ENCODE data around the gene IMPDH2.

Gene IMPDH2
- long read RNA-seq, transcript IMPDH2-201 (14 exons, 1,643 nt), result major isoform, 2,969 of 3,195 reads
- long read RNA-seq, partial matches to known transcripts, result 65 of 3,195 reads
- long read RNA-seq, other reads (novel, unspliced or antisense), result 161 of 3,195 reads

DNA sequence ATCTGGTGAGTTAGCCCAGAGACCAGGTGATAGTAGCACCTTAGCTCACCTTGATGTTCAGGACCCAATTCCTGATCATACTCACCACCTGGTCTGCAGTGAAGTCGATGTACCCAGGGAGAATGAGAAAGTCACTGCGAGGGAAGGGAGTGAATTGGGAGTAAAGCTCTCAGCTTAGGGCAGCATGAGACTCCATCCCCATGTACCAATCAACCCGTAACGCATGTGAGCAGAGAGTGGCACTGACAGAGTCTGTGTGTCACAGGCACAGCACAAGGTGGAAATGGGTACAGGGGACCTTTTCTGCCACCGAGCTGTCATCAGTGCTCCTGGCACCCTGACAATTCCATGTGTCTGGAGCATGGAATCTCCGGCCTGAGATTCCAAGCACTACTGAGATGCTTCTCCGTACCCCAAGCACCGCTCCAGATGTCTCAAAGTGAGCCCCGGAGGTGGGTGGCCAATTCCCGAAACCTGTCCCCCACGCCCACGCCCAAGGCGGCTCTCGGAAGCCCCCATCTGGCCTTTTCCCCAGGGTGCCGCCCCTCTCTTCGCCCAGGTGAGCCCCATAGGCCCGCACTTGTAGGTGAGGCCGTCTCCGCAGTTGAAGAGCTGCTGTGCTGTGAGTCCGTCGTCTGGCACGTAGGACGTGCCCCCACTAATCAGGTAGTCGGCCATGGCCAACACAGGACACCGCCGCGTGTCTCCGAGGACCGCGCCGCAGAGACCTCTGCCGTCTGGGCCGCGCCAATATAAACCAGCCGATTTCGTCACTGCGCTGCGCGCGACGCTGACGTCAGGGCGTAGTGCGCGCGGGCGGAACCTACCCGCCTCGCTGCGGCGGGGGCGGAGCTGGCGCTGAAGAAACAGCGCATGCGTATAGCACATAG is at the start of gene IMPDH2:
TSS of gene IMPDH2 (minus strand) at position 726 of the 890 bp plus-strand sequence. CDS start at position 678, 48 bp downstream.
- H3K27ac ChIP-seq (replicated peaks), result peak within 1 kb of the TSS; percentile 82
- H3K4me3 ChIP-seq (replicated peaks; ENCODE audit: insufficient read depth, low read length), result peak within 1 kb of the TSS; percentile 72
- DNase-seq (ENCODE audit: low read depth in 1 of 2, low spot score in 1 of 2), result peak; percentile 91 to 92
- TF ChIP-seq CTCF (IDR thresholded peaks at IDR 0.05; ENCODE audit: insufficient read depth, low read length) (no peak), POLR2AphosphoS5 (IDR thresholded peaks at IDR 0.05; ENCODE audit: low read depth) (peak; percentile 99), REST (IDR thresholded peaks at IDR 0.05; ENCODE audit: insufficient replicate concordance, low read depth) (peak; percentile 33), SPI1 (IDR thresholded peaks at IDR 0.05; ENCODE audit: borderline replicate concordance, low read depth) (no peak), GABPA (IDR thresholded peaks at IDR 0.05; ENCODE audit: low read depth) (no peak)
- H3K27me3 ChIP-seq (ENCODE audit: insufficient read depth, poor library complexity, severe bottlenecking), result no peaks in the 10 kb centered on the region

GRCh38 chr3:49076646-49077045 is 47.4 kb upstream of the IMPDH2 start:
- no peak for TF ChIP-seq CTCF (IDR thresholded peaks at IDR 0.05; ENCODE audit: insufficient read depth, low read length)
- Histone ChIP-seq H3K4me3 (replicated peaks; ENCODE audit: insufficient read depth, low read length) (no peak overlapping the region), H3K27me3 (ENCODE audit: insufficient read depth, poor library complexity, severe bottlenecking) (no peaks in the 10 kb centered on the region), H3K27ac (replicated peaks) (no peak overlapping the region)
- DNase-seq (ENCODE audit: low read depth in 1 of 2, low spot score in 1 of 2), result no peak

DNA sequence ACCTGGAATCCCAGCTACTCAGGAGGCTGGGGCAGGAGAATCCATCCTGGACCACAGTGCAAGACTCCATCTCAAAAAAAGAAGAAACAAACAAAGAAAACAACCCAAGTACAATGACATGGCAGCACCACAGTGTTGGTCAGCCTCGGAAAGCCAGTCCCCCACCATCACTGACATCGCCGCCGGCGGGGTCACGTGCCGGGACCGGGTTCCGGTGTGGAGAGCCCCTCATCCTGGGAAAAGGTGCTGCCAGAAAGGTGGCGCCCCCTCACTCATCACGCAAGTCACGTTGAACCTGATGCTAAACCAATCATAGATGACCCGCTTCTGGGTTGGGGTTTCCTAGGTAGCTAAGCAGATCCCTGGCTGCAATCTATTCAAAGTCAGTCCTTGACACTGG is 46.9 kb upstream of the IMPDH2 start:
- H3K27ac ChIP-seq (replicated peaks), result no peak overlapping the region
- no peaks in the 10 kb centered on the region for H3K27me3 ChIP-seq (ENCODE audit: insufficient read depth, poor library complexity, severe bottlenecking)
- no peak for DNase-seq (ENCODE audit: low read depth in 1 of 2, low spot score in 1 of 2)
- TF ChIP-seq REST (IDR thresholded peaks at IDR 0.05; ENCODE audit: insufficient replicate concordance, low read depth) (no peak), GABPA (IDR thresholded peaks at IDR 0.05; ENCODE audit: low read depth) (no peak), SPI1 (IDR thresholded peaks at IDR 0.05; ENCODE audit: borderline replicate concordance, low read depth) (no peak)
- H3K4me3 ChIP-seq (replicated peaks; ENCODE audit: insufficient read depth, low read length), result no peak overlapping the region

- Histone ChIP-seq H3K27me3 (ENCODE audit: insufficient read depth, poor library complexity, severe bottlenecking) (no peaks in the 10 kb centered on the region), H3K27ac (replicated peaks) (no peak overlapping the region), H3K4me3 (replicated peaks; ENCODE audit: insufficient read depth, low read length) (no peak overlapping the region)
- TF ChIP-seq GABPA (IDR thresholded peaks at IDR 0.05; ENCODE audit: low read depth) (no peak), POLR2AphosphoS5 (IDR thresholded peaks at IDR 0.05; ENCODE audit: low read depth) (no peak), CTCF (IDR thresholded peaks at IDR 0.05; ENCODE audit: insufficient read depth, low read length) (no peak), SPI1 (IDR thresholded peaks at IDR 0.05; ENCODE audit: borderline replicate concordance, low read depth) (no peak), REST (IDR thresholded peaks at IDR 0.05; ENCODE audit: insufficient replicate concordance, low read depth) (no peak)
- DNase-seq (ENCODE audit: low read depth in 1 of 2, low spot score in 1 of 2), result no peak
Observed at GRCh38 chr3:49058011-49058410, 28.8 kb upstream of the IMPDH2 start.

All from HL-60 (cell line).